PFSK-1 (cell line): ENCODE measurements around the gene NBEA.

Experiments
- FOXP2 ChIP-seq: optimal IDR thresholded peaks from 2 replicates; pipeline ENCODE3; 2011; ENCODE audit warnings: borderline replicate concordance, control low read depth, inconsistent platforms; ENCODE audit not compliant: insufficient read depth; ENCODE audit errors: extremely low read length, extremely low read depth
- POLR2AphosphoS5 ChIP-seq: IDR thresholded peaks from 2 replicates; pipeline ENCODE4 v1.6.1; 2012; ENCODE audit warnings: low read depth, mild to moderate bottlenecking, control low read depth, low read length, moderate library complexity
- REST ChIP-seq, 2 experiments: IDR thresholded peaks; 2 replicates each; pipeline versions ENCODE4 v1.6.1 to v1.8.0; 2011 to 2012; ENCODE audit warnings: low read depth in 2 of 2, low read length in 2 of 2, control low read depth in 1 of 2, inconsistent platforms in 1 of 2, mild to moderate bottlenecking in 1 of 2, moderate library complexity in 1 of 2; ENCODE audit not compliant: insufficient read depth in 1 of 2
- SIN3A ChIP-seq: IDR thresholded peaks from 2 replicates; pipeline ENCODE4 v1.6.1; 2012; ENCODE audit warnings: mild to moderate bottlenecking, low read length, moderate library complexity, borderline replicate concordance; ENCODE audit not compliant: insufficient read depth
- TAF1 ChIP-seq: IDR thresholded peaks from 2 replicates; pipeline ENCODE4 v1.6.1; 2012; ENCODE audit warnings: low read length, control low read depth, borderline replicate concordance; ENCODE audit not compliant: insufficient read depth

Gene NBEA

GRCh38 chr13:35198613-35199200 is 256.6 kb downstream of the NBEA start:
- TF ChIP-seq REST (IDR thresholded peaks at IDR 0.05; ENCODE audit: insufficient read depth in 1 of 2, low read depth in 2 of 2, low read length in 2 of 2): no peak
- no peak for TF ChIP-seq FOXP2
- TF ChIP-seq SIN3A: no peak

GRCh38 chr13:35208587-35208986 is 266.5 kb downstream of the NBEA start:
- no peak for TF ChIP-seq SIN3A
- no peak for TF ChIP-seq TAF1
- no peak for TF ChIP-seq POLR2AphosphoS5
- TF ChIP-seq REST (IDR thresholded peaks at IDR 0.05; ENCODE audit: insufficient read depth in 1 of 2, low read depth in 2 of 2, low read length in 2 of 2): no peak
- no peak for TF ChIP-seq FOXP2

- no peak for TF ChIP-seq REST (IDR thresholded peaks at IDR 0.05; ENCODE audit: insufficient read depth in 1 of 2, low read depth in 2 of 2, low read length in 2 of 2)
- TF ChIP-seq FOXP2: no peak
- no peak for TF ChIP-seq POLR2AphosphoS5
- TF ChIP-seq TAF1: no peak
- TF ChIP-seq SIN3A: no peak
Measured at GRCh38 chr13:35210261-35210660, 268.2 kb downstream of the NBEA start.

- TF ChIP-seq FOXP2: no peak
- no peak for TF ChIP-seq TAF1
- no peak for TF ChIP-seq REST (IDR thresholded peaks at IDR 0.05; ENCODE audit: insufficient read depth in 1 of 2, low read depth in 2 of 2, low read length in 2 of 2)
Measured at GRCh38 chr13:35211949-35212348, 269.9 kb downstream of the NBEA start.

GRCh38 chr13:35213911-35214310 is 271.8 kb downstream of the NBEA start:
- TF ChIP-seq POLR2AphosphoS5 (no peak), TAF1 (no peak), REST (IDR thresholded peaks at IDR 0.05; ENCODE audit: insufficient read depth in 1 of 2, low read depth in 2 of 2, low read length in 2 of 2) (no peak), FOXP2 (no peak), SIN3A (no peak)
